HT1080 (cell line): ENCODE data around the gene FBXO40. TPM values are rescaled to one million over a fixed set of nuclear protein-coding genes. Genes with fewer than 3 reads are reported as not detected.
A peak's percentile ranks its signal among the peaks of the same experiment; 100 is the strongest.
"Not testable (repeated sequence)": the region's sequence is repeated elsewhere in the genome, so short reads cannot be mapped to it uniquely, and the experiment has no call there.

ENCODE experiments used
- DNase-seq: peaks from one replicate; pipeline ENCODE4 v3.0.0-alpha.2; 2015; ENCODE audit warnings: low read depth
- polyA plus RNA-seq, 2 experiments: library from polyadenylated mRNA; depleted of rRNA; stranded (reverse); fragments of >200 nt; gene quantifications; 2 replicates each; pipeline ENCODE4 v1.2.3, GENCODE V29; 2015
- total RNA-seq: library from RNA; depleted of rRNA; stranded (reverse); fragments of >200 nt; shearing (Covaris generic); gene quantifications from 2 replicates; pipeline ENCODE4 v1.2.3, GENCODE V29; 2014; rRNA removed

FBXO40 gene
- 0.03 and 0.05 TPM in 2 replicates for total RNA-seq
- 0.02 and 0.06 TPM in 2 replicates for polyA plus RNA-seq (2015; cell fraction: cytosol; rRNA removed)
- 0.03 and 0.14 TPM in 2 replicates for polyA plus RNA-seq (2015; cell fraction: nucleus; rRNA removed)

- no peak for DNase-seq
These were observed at the start of gene FBXO40 for GRCh38 chr3:121592856-121593702. Gene FBXO40 (plus strand): TSS chr3:121593379. CDS start chr3:121620576, 27,197 bp downstream.

- no peak for DNase-seq
These were observed 48.1 kb upstream of the FBXO40 start for GRCh38 chr3:121545049-121545573.

GRCh38 chr3:121545574-121546455, 47.4 kb upstream of the FBXO40 start, which contains the start of gene POLQ:
Gene POLQ (minus strand): TSS chr3:121545988. CDS start chr3:121545877, 111 bp downstream.
- peak; percentile 94 for DNase-seq

- no peak for DNase-seq
These were observed 40.8 kb upstream of the FBXO40 start for GRCh38 chr3:121552379-121552778.

DNA sequence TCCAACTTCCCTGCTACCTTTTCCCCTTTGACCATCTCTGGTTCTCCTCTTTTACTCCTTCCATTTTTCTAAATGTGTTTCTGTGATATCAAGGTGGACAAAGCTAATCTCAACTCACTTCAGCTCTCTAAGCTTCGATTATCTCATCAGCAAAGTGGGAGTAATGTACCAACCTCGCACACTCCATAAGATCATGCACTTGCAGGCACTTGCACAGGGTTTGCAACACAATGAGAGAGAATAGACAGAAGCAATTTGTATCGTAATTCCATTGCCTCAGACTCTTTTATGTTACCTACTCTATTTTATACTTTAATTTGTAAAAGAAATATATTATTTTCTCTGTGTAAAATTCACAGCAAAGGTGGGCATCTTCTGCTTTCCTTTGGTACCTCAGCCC, 40.4 kb upstream of the FBXO40 start:
- no peak for DNase-seq

DNA sequence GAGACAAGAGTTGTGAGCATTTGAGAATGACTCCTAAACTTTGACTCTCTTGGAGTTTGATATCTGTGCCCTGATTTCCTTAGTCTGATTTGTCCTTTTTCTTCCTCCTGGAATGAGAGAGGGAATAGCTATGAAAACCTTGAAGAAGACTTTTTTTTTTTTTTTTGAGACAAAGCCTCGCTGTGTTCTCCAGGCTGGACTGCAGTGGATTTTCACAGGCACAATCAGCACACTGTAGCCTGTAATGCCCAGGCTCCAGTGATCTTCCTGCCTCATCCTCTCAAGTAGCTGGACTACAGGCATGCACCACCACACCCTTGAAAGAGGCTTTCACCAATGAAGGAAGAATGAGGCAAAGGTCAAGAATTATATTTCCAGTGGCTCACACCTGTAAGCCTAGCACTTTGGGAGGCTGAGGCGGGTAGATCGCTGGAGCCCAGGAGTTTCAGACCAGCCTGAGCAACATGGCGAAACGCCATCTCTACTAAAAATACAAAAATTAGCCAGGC, 35.7 kb upstream of the FBXO40 start:
- DNase-seq = no peak

- no peak for DNase-seq
These were observed 31.0 kb upstream of the FBXO40 start for GRCh38 chr3:121562148-121562547.

DNA sequence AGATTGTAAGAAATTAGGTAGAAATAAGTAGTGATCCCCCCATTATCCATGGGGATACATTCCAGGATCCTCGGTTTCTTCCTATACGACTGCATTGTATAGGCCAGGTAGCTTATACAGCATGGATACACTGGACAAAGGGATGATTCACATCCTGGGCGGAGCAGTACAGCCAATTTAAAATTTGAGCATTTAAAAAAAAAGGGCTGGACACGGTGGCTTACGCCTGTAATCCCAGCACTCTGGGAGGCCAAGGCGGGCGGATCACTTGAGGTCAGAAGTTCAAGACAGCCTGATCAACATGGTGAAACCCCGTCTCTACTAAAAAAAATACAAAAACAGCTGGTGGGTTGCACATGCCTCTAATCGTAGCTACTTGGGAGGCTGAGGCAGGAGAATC, 26.4 kb upstream of the FBXO40 start:
- DNase-seq = peak; percentile 54

- DNase-seq = no peak
These were observed 25.5 kb upstream of the FBXO40 start, which contains the start of gene ARGFX for GRCh38 chr3:121567649-121568048. Gene ARGFX (plus strand): TSS chr3:121567949. CDS start chr3:121570714, 2,765 bp downstream.

DNA sequence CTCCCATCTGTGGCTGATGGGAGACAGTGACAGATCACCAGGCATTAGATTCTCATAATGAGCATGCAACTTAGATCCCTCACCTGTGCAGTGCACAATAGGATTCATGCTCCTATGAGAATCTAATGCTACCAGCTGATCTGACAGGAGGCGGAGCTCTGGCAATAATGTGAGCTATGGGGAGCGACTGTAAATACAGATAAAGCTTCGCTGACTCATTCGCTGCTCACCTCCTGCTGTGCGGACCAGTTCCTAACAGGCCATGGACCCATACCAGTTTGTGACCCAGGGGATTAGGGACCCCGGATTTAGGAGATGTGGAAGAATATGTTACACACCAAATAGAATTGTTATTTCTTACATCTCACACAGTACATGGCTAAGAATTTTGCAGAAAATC, 18.7 kb upstream of the FBXO40 start:
- DNase-seq = peak; percentile 55

DNA sequence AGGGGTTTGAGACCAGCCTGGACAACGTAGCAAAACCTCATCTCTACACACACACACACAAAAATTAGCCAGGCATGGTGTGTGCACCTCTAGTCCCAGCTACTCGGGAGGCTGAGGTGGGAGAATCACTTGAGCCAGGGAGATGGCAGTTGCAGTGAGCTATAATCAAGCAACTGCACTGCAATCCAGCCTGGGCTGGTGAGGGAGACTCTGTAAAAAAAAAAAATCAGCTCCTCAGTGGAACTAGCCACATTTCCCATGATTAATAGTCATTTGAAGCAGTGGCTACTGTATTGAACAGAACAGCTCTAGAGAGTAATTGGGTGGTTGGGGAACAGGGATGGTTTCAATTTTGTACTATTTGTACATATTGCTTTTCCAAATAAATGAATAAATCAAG, 11.5 kb upstream of the FBXO40 start:
- DNase-seq = no peak

DNA sequence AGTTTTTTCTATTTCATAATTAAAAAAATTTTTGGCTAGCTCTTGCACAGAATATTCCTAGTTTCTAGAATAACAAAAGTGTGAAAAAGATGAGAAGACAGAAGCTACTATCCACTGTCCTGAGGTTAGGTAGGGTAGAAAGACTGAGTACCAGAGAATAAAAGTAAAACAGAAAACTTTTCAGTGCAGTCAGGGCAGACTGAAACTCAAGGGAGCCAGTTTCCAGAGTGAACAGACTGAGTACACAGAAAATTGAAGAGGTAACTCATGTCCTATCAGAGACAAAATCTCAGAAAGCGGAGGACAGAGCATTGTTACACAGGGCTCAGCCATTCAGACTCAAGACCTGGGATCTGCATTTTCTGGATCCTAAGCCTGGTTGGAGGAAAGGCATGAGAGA, 8.8 kb upstream of the FBXO40 start:
- no peak for DNase-seq

- not testable (repeated sequence) for DNase-seq
These were observed 627 bp downstream of the FBXO40 start for GRCh38 chr3:121593806-121594205.

DNA sequence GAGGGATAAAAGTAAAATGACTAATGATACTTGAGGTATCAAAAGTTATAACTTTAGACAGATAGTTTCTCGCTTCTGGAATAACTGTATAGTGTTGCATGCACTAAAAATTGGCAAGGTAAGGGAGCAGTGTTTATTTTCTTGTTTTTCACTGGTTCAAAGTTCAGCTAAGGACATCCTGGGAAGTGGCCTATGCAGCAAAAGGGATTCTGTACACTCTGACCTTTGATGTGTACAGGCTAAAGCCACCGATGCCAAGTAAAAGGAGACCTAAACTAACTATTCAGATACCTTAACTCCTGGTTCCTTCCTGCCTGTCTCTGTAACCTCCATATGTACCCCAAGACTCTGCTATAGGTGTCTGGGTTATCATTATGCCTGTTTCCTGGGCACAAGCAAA, 1.7 kb downstream of the FBXO40 start:
- no peak for DNase-seq

- DNase-seq = no peak
These were observed 2.7 kb downstream of the FBXO40 start for GRCh38 chr3:121595765-121596406.

DNA sequence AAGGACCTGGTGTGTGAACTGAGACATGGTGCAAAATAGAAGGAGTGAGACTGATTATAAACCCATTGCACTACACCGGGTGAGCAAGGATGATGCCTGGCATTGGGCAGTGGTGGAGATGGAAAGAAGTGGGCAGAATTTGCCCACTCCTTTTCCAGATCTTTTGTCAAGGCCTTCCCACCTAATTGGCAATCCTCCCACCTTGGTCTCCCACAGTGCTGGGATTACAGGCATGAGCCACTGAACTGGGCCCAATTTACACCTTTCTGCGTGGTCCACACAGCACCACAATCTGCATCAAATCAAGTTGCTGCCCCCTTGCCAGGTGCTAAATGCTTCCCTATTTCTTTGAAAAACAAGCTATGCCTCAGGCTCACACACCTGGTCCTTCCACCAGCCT, 5.4 kb downstream of the FBXO40 start:
- no peak for DNase-seq

GRCh38 chr3:121599900-121600299, 6.7 kb downstream of the FBXO40 start:
- not testable (repeated sequence) for DNase-seq

- DNase-seq = no peak
These were observed 8.1 kb downstream of the FBXO40 start for GRCh38 chr3:121601212-121601812.

- no peak for DNase-seq
These were observed 11.6 kb downstream of the FBXO40 start for GRCh38 chr3:121604759-121605158.

GRCh38 chr3:121606106-121606505, 12.9 kb downstream of the FBXO40 start:
- DNase-seq = no peak
